ENCODE measurements around the gene NEMP2.

Gene NEMP2

DNA sequence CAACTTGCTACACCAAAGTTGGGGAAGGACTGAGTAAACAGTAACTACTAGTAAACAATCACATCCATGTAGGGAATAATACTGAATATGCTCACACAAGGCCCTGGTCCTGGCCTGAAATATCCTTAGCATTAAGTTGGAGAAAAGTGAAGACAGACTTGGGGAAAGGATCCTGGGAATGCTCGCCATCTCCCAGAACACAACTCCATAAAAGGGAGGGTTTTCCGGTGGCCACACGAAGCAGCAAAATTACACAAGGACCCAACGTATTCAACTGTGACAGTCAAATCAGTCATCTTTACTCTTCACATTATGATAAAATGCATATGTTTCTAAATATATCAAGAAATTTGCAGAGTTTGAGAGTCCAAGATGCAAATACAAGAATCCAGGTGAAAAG lies 7.3 kb downstream of the NEMP2 start:
- no peaks in the 10 kb centered on the region for H3K36me3 ChIP-seq (ENCODE audit: low read length)
- H3K79me2 ChIP-seq (ENCODE audit: insufficient read depth, low read length), result no peaks in the 10 kb centered on the region
- no peaks in the 10 kb centered on the region for H3K27me3 ChIP-seq (ENCODE audit: low read length)
- TF ChIP-seq, protein P1, sequence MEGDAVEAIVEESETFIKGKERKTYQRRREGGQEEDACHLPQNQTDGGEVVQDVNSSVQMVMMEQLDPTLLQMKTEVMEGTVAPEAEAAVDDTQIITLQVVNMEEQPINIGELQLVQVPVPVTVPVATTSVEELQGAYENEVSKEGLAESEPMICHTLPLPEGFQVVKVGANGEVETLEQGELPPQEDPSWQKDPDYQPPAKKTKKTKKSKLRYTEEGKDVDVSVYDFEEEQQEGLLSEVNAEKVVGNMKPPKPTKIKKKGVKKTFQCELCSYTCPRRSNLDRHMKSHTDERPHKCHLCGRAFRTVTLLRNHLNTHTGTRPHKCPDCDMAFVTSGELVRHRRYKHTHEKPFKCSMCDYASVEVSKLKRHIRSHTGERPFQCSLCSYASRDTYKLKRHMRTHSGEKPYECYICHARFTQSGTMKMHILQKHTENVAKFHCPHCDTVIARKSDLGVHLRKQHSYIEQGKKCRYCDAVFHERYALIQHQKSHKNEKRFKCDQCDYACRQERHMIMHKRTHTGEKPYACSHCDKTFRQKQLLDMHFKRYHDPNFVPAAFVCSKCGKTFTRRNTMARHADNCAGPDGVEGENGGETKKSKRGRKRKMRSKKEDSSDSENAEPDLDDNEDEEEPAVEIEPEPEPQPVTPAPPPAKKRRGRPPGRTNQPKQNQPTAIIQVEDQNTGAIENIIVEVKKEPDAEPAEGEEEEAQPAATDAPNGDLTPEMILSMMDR (IDR thresholded peaks at IDR 0.05; ENCODE audit: insufficient read depth, low read length, poor library complexity, severe bottlenecking), result no peak
- TF ChIP-seq EZH2phosphoT487 (conservative IDR thresholded peaks at IDR 0.05; ENCODE audit: low read length), result no peak
- no peaks in the 10 kb centered on the region for H3K9me3 ChIP-seq (ENCODE audit: insufficient read depth, low read length)
- H3K9me2 ChIP-seq (replicated peaks; ENCODE audit: insufficient read depth, low read length), result no peaks in the 10 kb centered on the region
- no peak overlapping the region for H3K9ac ChIP-seq (ENCODE audit: low read length)
- no peak overlapping the region for H2AFZ ChIP-seq (ENCODE audit: low read depth, low read length, severe bottlenecking)
- H3F3A ChIP-seq (ENCODE audit: insufficient read depth), result peaks cover 3% of the 10 kb centered on the region
- no peaks in the 10 kb centered on the region for H4K20me1 ChIP-seq (ENCODE audit: low read depth, low read length)
- H3K4me3 ChIP-seq (ENCODE audit: insufficient read depth, low read length, poor library complexity, severe bottlenecking), result no peak overlapping the region
- H3K27ac ChIP-seq (ENCODE audit: low read depth, low read length), result no peak overlapping the region
- H3K4me2 ChIP-seq (ENCODE audit: low read depth, low read length, poor library complexity, severe bottlenecking), result no peak overlapping the region

DNA sequence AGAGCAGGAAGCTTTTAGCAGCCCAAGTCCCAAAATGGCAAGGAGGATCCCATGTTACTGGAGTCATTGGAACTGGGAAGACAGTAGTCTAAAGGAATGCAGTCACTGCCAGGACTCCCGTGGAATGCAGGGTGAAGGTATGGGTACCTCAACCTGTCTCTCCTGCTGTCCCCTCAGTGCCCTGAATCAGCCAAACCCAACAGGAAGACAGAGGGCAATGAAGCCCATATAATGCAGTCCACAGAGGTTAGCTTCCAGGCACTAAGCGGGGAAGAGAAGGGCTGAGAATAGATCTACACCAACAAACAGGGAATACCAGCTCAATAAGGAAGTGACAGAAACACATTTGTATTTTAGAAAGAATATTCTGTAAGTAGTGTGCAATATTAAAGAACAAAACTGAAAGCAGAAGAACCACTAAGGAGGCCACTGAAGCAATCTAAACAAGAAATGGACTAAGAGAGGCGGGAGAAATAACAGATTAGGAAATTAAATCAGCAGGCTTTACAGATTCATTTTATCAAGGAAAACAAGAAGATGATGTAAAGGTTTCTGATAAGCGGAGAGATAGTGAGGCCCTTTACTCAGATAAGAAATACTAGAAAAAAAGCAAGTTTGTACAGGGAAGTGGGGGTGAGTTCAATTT lies 8.3 kb downstream of the NEMP2 start:
- no peak overlapping the region for H3K4me3 ChIP-seq (ENCODE audit: insufficient read depth, low read length, poor library complexity, severe bottlenecking)
- H4K20me1 ChIP-seq (ENCODE audit: low read depth, low read length), result no peaks in the 10 kb centered on the region
- no peaks in the 10 kb centered on the region for H3K9me3 ChIP-seq (ENCODE audit: insufficient read depth, low read length)
- H3K9ac ChIP-seq (ENCODE audit: low read length), result no peak overlapping the region
- H3K79me2 ChIP-seq (ENCODE audit: insufficient read depth, low read length), result no peaks in the 10 kb centered on the region
- no peaks in the 10 kb centered on the region for H3K36me3 ChIP-seq (ENCODE audit: low read length)
- H3K4me2 ChIP-seq (ENCODE audit: low read depth, low read length, poor library complexity, severe bottlenecking), result no peak overlapping the region
- no peak overlapping the region for H3K27ac ChIP-seq (ENCODE audit: low read depth, low read length)
- no peaks in the 10 kb centered on the region for H3F3A ChIP-seq (ENCODE audit: insufficient read depth)
- TF ChIP-seq, protein P1 (IDR thresholded peaks at IDR 0.05; ENCODE audit: insufficient read depth, low read length, poor library complexity, severe bottlenecking), result no peak
- TF ChIP-seq EZH2phosphoT487 (conservative IDR thresholded peaks at IDR 0.05; ENCODE audit: low read length), result no peak
- H2AFZ ChIP-seq (ENCODE audit: low read depth, low read length, severe bottlenecking), result no peak overlapping the region
- H3K27me3 ChIP-seq (ENCODE audit: low read length), result no peaks in the 10 kb centered on the region
- H3K9me2 ChIP-seq (replicated peaks; ENCODE audit: insufficient read depth, low read length), result no peaks in the 10 kb centered on the region

DNA sequence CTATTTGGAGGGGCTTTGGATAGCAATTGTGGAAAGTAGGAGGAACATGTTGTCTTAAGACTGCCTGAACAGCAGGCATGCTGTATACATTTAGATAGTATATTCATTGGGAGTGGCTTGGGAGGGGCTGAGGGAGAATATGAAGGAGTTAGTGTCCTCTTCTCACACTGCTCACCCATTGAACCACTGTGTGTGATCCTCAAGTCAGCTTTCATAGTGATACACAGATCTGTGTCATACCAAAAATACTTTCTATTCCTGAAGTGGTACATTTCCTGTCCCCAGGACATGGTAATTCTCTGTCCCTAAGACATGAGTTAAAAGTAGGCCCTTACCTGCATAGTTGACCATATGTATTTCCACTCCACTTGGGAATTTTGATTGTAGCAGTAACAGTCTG lies 9.6 kb downstream of the NEMP2 start:
- no peaks in the 10 kb centered on the region for H3K27me3 ChIP-seq (ENCODE audit: low read length)
- H3K27ac ChIP-seq (ENCODE audit: low read depth, low read length), result no peak overlapping the region
- H2AFZ ChIP-seq (ENCODE audit: low read depth, low read length, severe bottlenecking), result no peak overlapping the region
- H3K4me2 ChIP-seq (ENCODE audit: low read depth, low read length, poor library complexity, severe bottlenecking), result no peak overlapping the region
- TF ChIP-seq, protein P1 (IDR thresholded peaks at IDR 0.05; ENCODE audit: insufficient read depth, low read length, poor library complexity, severe bottlenecking), result no peak
- no peak for TF ChIP-seq EZH2phosphoT487 (conservative IDR thresholded peaks at IDR 0.05; ENCODE audit: low read length)
- no peaks in the 10 kb centered on the region for H4K20me1 ChIP-seq (ENCODE audit: low read depth, low read length)
- H3K79me2 ChIP-seq (ENCODE audit: insufficient read depth, low read length), result no peaks in the 10 kb centered on the region
- H3F3A ChIP-seq (ENCODE audit: insufficient read depth), result no peaks in the 10 kb centered on the region
- no peak overlapping the region for H3K4me3 ChIP-seq (ENCODE audit: insufficient read depth, low read length, poor library complexity, severe bottlenecking)
- no peaks in the 10 kb centered on the region for H3K36me3 ChIP-seq (ENCODE audit: low read length)
- no peak overlapping the region for H3K9ac ChIP-seq (ENCODE audit: low read length)
- H3K9me2 ChIP-seq (replicated peaks; ENCODE audit: insufficient read depth, low read length), result no peaks in the 10 kb centered on the region
- H3K9me3 ChIP-seq (ENCODE audit: insufficient read depth, low read length), result no peaks in the 10 kb centered on the region

All from SU-DHL-6 (cell line).